ENCODE data around the gene NDUFC2.

DNA sequence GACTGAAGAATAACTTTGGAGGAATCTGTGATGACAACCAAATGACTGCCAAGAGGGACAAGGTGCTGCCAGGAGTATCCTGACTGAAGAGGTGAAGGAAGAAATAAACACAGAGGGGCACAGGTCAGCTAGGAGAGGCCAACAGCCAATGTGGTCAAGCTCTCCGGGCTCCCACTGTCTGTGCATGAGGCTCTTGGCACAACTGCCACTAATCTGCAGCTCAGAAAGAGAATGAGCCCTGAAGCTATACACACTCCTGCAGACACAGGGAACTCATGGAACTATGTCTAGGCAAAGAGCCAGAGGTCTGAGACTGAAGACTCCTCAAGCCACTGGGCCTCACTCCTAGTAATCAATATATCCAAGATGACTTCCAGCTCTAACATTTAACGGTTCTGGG, 9.0 kb downstream of the NDUFC2 start:
- TF ChIP-seq POLR2A (IDR thresholded peaks at IDR 0.05): no peak
- no peak for TF ChIP-seq CTCF (IDR thresholded peaks at IDR 0.05)

Measured in testis (tissue), 2 donors.